A549 (cell line): ENCODE results near the gene MAML1. TPM values are rescaled to one million over a fixed set of nuclear protein-coding genes. Genes with fewer than 3 reads are reported as not detected.

Experiments used
- ATAC-seq, 2 experiments: fragments of 200-7000 bp in 1 of 2; fragments of >200 bp in 1 of 2; cut with Nextera tagmentation in 1 of 2; cut with Tn5 transposase in 1 of 2; 3 replicates each; pipeline versions ENCODE4 v1.8.0 to v1.9.1; 2018 to 2020; ENCODE audit warnings: mild to moderate bottlenecking in 1 of 2, moderate library complexity in 1 of 2
- CTCF ChIA-PET: fragments of 300-600 bp; sonication (Branson Sonifier 250); formaldehyde crosslinking; extraction: SDS; loops from one replicate; lab custom pipeline; 2021; ENCODE audit warnings: antibody characterized with exemption, inconsistent platforms; lab: Yijun Ruan, JAX
- POLR2A ChIA-PET: fragments of 350-600 bp; formaldehyde crosslinking; extraction: SDS; loops from one replicate; lab custom pipeline; 2021; ENCODE audit warnings: antibody characterized with exemption, inconsistent platforms; lab: Yijun Ruan, JAX
- DNase-seq, 2 experiments: peaks; one replicate each; pipeline versions ENCODE4 v3.0.0 to v3.0.0-alpha.2; 2011 to 2016; ENCODE audit warnings: low read depth in 1 of 2, low spot score in 1 of 2
- FAIRE-seq: peaks from 2 replicates; lab custom pipeline; 2011; peaks lifted over from hg19 to GRCh38; lab: Jason Lieb, UNC
- H3K27ac ChIP-seq, 2 experiments: fragments of >200 bp; sonication (Bioruptor Twin); formaldehyde crosslinking; 3 replicates each; pipeline ENCODE4 v1.5.1; 2016 to 2017
- H3K4me1 ChIP-seq: fragments of >200 bp; sonication (Bioruptor Twin); formaldehyde crosslinking; 3 replicates; pipeline ENCODE4 v1.6.1; 2016
- H3K4me2 ChIP-seq: fragments of >200 bp; sonication (Bioruptor Twin); formaldehyde crosslinking; 3 replicates; pipeline ENCODE4 v1.6.1; 2016
- H3K4me3 ChIP-seq: fragments of >200 bp; sonication (Bioruptor Twin); formaldehyde crosslinking; 3 replicates; pipeline ENCODE4 v1.5.1; 2016
- H3K9me3 ChIP-seq: fragments of >200 bp; sonication (Bioruptor Twin); formaldehyde crosslinking; 3 replicates; pipeline ENCODE4 v1.6.1; 2016
- BCL3 ChIP-seq: fragments of >200 bp; sonication (Bioruptor Twin); formaldehyde crosslinking; IDR thresholded peaks from 3 replicates; pipeline ENCODE4 v1.6.1; 2016
- CBX2 ChIP-seq: fragments of 200-600 bp; sonication (generic); IDR thresholded peaks from 2 replicates; pipeline ENCODE4 v1.6.1; 2016; ENCODE audit warnings: low read depth, mild to moderate bottlenecking, borderline replicate concordance
- CBX8 ChIP-seq: fragments of 200-600 bp; sonication (generic); IDR thresholded peaks from 2 replicates; pipeline ENCODE4 v1.6.1; 2016
- CEBPB ChIP-seq, 2 experiments: fragments of >200 bp in 1 of 2; sonication (Bioruptor Twin) in 1 of 2; formaldehyde crosslinking in 1 of 2; IDR thresholded peaks; 2 replicates each; pipeline ENCODE4 v1.6.1; 2012 to 2016
- CHD4 ChIP-seq: fragments of 200-600 bp; sonication (generic); IDR thresholded peaks from 2 replicates; pipeline ENCODE4 v1.6.1; 2016; ENCODE audit warnings: antibody characterized with exemption, mild to moderate bottlenecking, borderline replicate concordance
- CTCF ChIP-seq: fragments of >200 bp; sonication (Bioruptor Twin); formaldehyde crosslinking; IDR thresholded peaks from 3 replicates; pipeline ENCODE4 v1.5.1; 2016
- E2F6 ChIP-seq: IDR thresholded peaks from 2 replicates; pipeline ENCODE4 v1.6.1; 2012; ENCODE audit warnings: low read depth, borderline replicate concordance
- ESRRA ChIP-seq: fragments of 150-350 bp; IDR thresholded peaks from 2 replicates; pipeline ENCODE4 v1.6.1; 2014; ENCODE audit warnings: mild to moderate bottlenecking, low read length, borderline replicate concordance
- FOXS1 ChIP-seq: fragments of 250-450 bp; sonication (Bioruptor Pico); IDR thresholded peaks from 2 replicates; pipeline ENCODE4 v1.5.0; 2020; ENCODE audit warnings: mild to moderate bottlenecking, moderate library complexity
- GATA3 ChIP-seq: IDR thresholded peaks from 2 replicates; pipeline ENCODE4 v1.6.1; 2012; ENCODE audit warnings: borderline replicate concordance
- HMGXB4 ChIP-seq: fragments of 250-450 bp; sonication (Bioruptor Pico); IDR thresholded peaks from 2 replicates; pipeline ENCODE4 v1.5.0; 2021; ENCODE audit warnings: mild to moderate bottlenecking, moderate library complexity, borderline replicate concordance
- HOXA7 ChIP-seq: fragments of 250-450 bp; sonication (Bioruptor Pico); IDR thresholded peaks from 2 replicates; pipeline ENCODE4 v1.5.0; 2020; ENCODE audit warnings: mild to moderate bottlenecking, moderate library complexity
- JUN ChIP-seq, 2 experiments: fragments of >200 bp; sonication (Bioruptor Twin); formaldehyde crosslinking; IDR thresholded peaks; 2 replicates in 1 of 2; 3 replicates in 1 of 2; pipeline ENCODE4 v1.6.1; 2016 to 2017
- MAX ChIP-seq: IDR thresholded peaks from 2 replicates; pipeline ENCODE4 v1.6.1; 2012
- MYC ChIP-seq: IDR thresholded peaks from 2 replicates; pipeline ENCODE4 v1.6.1; 2012; ENCODE audit warnings: mild to moderate bottlenecking, inconsistent platforms, low read length, improper control_type of control experiment, borderline replicate concordance
- NFE2L2 ChIP-seq: fragments of 150-350 bp; conservative IDR thresholded peaks from 2 replicates; pipeline ENCODE4 v1.6.1; 2014; ENCODE audit warnings: low read length
- PBX3 ChIP-seq: IDR thresholded peaks from 2 replicates; pipeline ENCODE4 v1.6.1; 2012
- PHF8 ChIP-seq: fragments of 200-600 bp; sonication (generic); IDR thresholded peaks from 2 replicates; pipeline ENCODE4 v1.6.1; 2016; ENCODE audit warnings: low read depth, mild to moderate bottlenecking, antibody characterized with exemption, moderate library complexity, borderline replicate concordance
- POLR2A ChIP-seq: IDR thresholded peaks from 2 replicates; pipeline ENCODE4 v1.6.1; 2012; ENCODE audit warnings: mild to moderate bottlenecking, low read length
- POLR2AphosphoS2 ChIP-seq: conservative IDR thresholded peaks from 2 replicates; pipeline ENCODE4 v1.6.1; 2012; ENCODE audit warnings: low read length, improper control_type of control experiment, inconsistent platforms
- RAD21 ChIP-seq, 2 experiments: fragments of >200 bp in 1 of 2; sonication (Bioruptor Twin) in 1 of 2; formaldehyde crosslinking in 1 of 2; IDR thresholded peaks in 1 of 2; conservative IDR thresholded peaks in 1 of 2; 2 replicates in 1 of 2; 3 replicates in 1 of 2; pipeline ENCODE4 v1.6.1; 2012 to 2018; ENCODE audit warnings: inconsistent platforms in 1 of 2
- RARB ChIP-seq: fragments of 250-450 bp; sonication (Bioruptor Pico); IDR thresholded peaks from 2 replicates; pipeline ENCODE4 v1.8.0; 2021; ENCODE audit warnings: mild to moderate bottlenecking, moderate library complexity
- RCOR1 ChIP-seq: fragments of 150-350 bp; IDR thresholded peaks from 2 replicates; pipeline ENCODE4 v1.6.1; 2014; ENCODE audit warnings: antibody characterized with exemption, low read length, low read depth
- RNF2 ChIP-seq: fragments of 200-600 bp; sonication (generic); IDR thresholded peaks from 2 replicates; pipeline ENCODE4 v1.6.1; 2016; ENCODE audit warnings: low read depth, mild to moderate bottlenecking, antibody characterized with exemption, moderate library complexity, borderline replicate concordance
- SMC3 ChIP-seq: fragments of >200 bp; sonication (Bioruptor Twin); formaldehyde crosslinking; IDR thresholded peaks from 3 replicates; pipeline ENCODE4 v1.6.1; 2018; ENCODE audit warnings: inconsistent platforms
- TFCP2L1 ChIP-seq: fragments of 250-450 bp; sonication (Bioruptor Pico); IDR thresholded peaks from 2 replicates; pipeline ENCODE4 v1.5.0; 2021; ENCODE audit warnings: mild to moderate bottlenecking
- TP53 ChIP-seq: fragments of 250-450 bp; sonication (Bioruptor Pico); IDR thresholded peaks from 2 replicates; pipeline ENCODE4 v1.5.0; 2021; ENCODE audit warnings: mild to moderate bottlenecking, moderate library complexity
- USF2 ChIP-seq: fragments of 450-650 bp; IDR thresholded peaks from 2 replicates; pipeline ENCODE4 v1.6.1; 2014; ENCODE audit warnings: antibody characterized with exemption
- whole genome bisulfite sequencing: methylation state at CpG from one replicate; pipeline ENCODE4 v1.1.6; 2017; ENCODE audit errors: missing lambda C conversion rate; 5-methylcytosine and 5-hydroxymethylcytosine counted together
- polyA plus RNA-seq, 4 experiments: library from polyadenylated mRNA; depleted of rRNA in 3 of 4; stranded (reverse); fragments of >200 nt; fragmentation: RNase III in 1 of 4; extraction: RNeasy Plus Mini Kit Qiagen cat#74134 plus additional on column Dnase treatment in 1 of 4; gene quantifications; 2 replicates in 3 of 4; 3 replicates in 1 of 4; pipeline ENCODE4 v1.2.3, GENCODE V29; 2011 to 2017

The MAML1 gene
- polyA plus RNA-seq, 2 of the 4 experiments (the other 2 are of a cell fraction), result 6.9 to 12.0 TPM

- DNase-seq, result peak in 1 of 2 experiments; percentile 84
- CTCF ChIA-PET, result interaction anchor here (0.9 to 5.9 kb wide), 16 partner anchors 9 to 180 kb away, joined by 3 to 68 read pairs (median 4); partner anchors contain the start of gene SQSTM1
- peaks cover 14% of the 10 kb centered on the region; the same call in 2 of the 3 replicates for H3K4me1 ChIP-seq
- H3K4me2 ChIP-seq, result peak overlapping the region; percentile 90
- no peaks in the 10 kb centered on the region for H3K9me3 ChIP-seq
- no peak for TF ChIP-seq MYC
- peak; percentile 73; the same call in 1 of the 2 replicates for TF ChIP-seq HMGXB4 (CRISPR knock-in tag)
- no peak for TF ChIP-seq CBX2
- TF ChIP-seq GATA3, result no peak; the same call in 1 of the 2 replicates
- TF ChIP-seq POLR2AphosphoS2, result peak; percentile 60; the same call in 1 of the 2 replicates
- TF ChIP-seq PHF8, result peak; percentile 44
- peak; percentile 89 for TF ChIP-seq CTCF
- TF ChIP-seq TFCP2L1, result no peak
- no peak for TF ChIP-seq ESRRA
- peak; percentile 64; the same call in 1 of the 2 replicates for TF ChIP-seq HOXA7
- TF ChIP-seq SMC3, result peak; percentile 75
- peak; percentile 84; the same call in 1 of the 2 replicates for TF ChIP-seq RNF2
- TF ChIP-seq RAD21 (conservative IDR thresholded peaks at IDR 0.05 in 1 of 2, IDR thresholded peaks at IDR 0.05 in 1 of 2), result peak; percentile 39 to 67; a peak in 4 of 5 replicates
- TF ChIP-seq MAX, result peak; percentile 68
- TF ChIP-seq NFE2L2, result no peak
- TF ChIP-seq RCOR1, result no peak
- peak; percentile 85; the same call in 1 of the 2 replicates for TF ChIP-seq TP53 (CRISPR knock-in tag)
- no peak for TF ChIP-seq CHD4
- TF ChIP-seq BCL3, result 0 out of 3 replicates have a peak, but pooled peaks have one; percentile 69
- no peak for TF ChIP-seq CBX8
- no peak for TF ChIP-seq USF2
- no peak for TF ChIP-seq RARB (CRISPR knock-in tag)
- peak; percentile 28; the same call in 1 of the 2 replicates for TF ChIP-seq POLR2A
- TF ChIP-seq E2F6, result no peak
- TF ChIP-seq PBX3, result peak; percentile 33; the same call in 1 of the 2 replicates
- no peak for TF ChIP-seq CEBPB (IDR thresholded peaks at IDR 0.05)
- TF ChIP-seq FOXS1 (CRISPR knock-in tag), result no peak
- TF ChIP-seq JUN (IDR thresholded peaks at IDR 0.05), result peak; percentile 72 to 77; a peak in 4 of 5 replicates
- POLR2A ChIA-PET, result interaction anchor here (0.9 to 1.0 kb wide), 2 partner anchors 13 to 33 kb away, joined by 3 to 6 read pairs; no protein-coding TSS in a partner anchor
- peak; percentile 63 to 83 for ATAC-seq
- no peak for FAIRE-seq
- peak overlapping the region; percentile 59 for H3K4me3 ChIP-seq
- peak overlapping the region; percentile 82 to 90 for H3K27ac ChIP-seq
- WGBS, result 26% methylated on average over 28 of the region's 113 CpGs
Observed at GRCh38 chr5:179795863-179796833, 63.5 kb downstream of the MAML1 start.
